HG02759 (cell line): Measurements from ENCODE around the gene PSME2.
A peak's percentile ranks its signal among the peaks of the same experiment; 100 is the strongest.

ENCODE experiments used
- ATAC-seq: cut with Tn5 transposase; IDR thresholded peaks from one replicate; pipeline ENCODE4 v1.9.1; 2021; ENCODE audit warnings: mild to moderate bottlenecking, moderate library complexity; ENCODE audit not compliant: unreplicated experiment

PSME2 gene, protein sequence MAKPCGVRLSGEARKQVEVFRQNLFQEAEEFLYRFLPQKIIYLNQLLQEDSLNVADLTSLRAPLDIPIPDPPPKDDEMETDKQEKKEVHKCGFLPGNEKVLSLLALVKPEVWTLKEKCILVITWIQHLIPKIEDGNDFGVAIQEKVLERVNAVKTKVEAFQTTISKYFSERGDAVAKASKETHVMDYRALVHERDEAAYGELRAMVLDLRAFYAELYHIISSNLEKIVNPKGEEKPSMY

DNA sequence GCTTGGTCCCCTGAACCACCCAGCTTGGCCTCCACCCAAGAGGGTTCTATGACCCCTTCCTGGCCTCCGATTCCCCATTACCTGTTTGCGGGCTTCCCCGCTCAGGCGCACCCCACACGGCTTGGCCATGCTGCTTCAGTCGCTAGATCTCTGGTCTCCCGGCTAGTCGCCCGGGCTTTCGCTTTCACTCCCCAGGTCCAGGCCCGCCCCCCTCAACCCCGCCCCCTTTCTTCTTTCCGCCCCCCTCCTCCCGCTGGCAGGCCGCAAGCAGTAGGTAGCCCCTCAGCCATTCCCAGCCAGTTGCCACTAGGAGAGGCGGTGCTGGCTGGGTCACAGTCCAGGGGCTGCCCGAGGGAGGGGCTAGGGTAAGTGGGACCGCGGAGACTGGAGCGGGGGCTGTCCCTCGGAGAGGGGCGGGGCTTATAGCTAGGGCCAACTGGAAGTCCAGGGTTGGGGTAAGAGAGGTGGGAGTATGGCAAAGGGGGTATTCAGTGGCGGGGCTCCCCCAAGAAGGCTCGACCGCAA is at the start of gene PSME2:
Gene PSME2 (minus strand): TSS at position 158 of the 525 bp plus-strand sequence. CDS start 29 bp downstream, at position 129.
- peak; percentile 58 for ATAC-seq

DNA sequence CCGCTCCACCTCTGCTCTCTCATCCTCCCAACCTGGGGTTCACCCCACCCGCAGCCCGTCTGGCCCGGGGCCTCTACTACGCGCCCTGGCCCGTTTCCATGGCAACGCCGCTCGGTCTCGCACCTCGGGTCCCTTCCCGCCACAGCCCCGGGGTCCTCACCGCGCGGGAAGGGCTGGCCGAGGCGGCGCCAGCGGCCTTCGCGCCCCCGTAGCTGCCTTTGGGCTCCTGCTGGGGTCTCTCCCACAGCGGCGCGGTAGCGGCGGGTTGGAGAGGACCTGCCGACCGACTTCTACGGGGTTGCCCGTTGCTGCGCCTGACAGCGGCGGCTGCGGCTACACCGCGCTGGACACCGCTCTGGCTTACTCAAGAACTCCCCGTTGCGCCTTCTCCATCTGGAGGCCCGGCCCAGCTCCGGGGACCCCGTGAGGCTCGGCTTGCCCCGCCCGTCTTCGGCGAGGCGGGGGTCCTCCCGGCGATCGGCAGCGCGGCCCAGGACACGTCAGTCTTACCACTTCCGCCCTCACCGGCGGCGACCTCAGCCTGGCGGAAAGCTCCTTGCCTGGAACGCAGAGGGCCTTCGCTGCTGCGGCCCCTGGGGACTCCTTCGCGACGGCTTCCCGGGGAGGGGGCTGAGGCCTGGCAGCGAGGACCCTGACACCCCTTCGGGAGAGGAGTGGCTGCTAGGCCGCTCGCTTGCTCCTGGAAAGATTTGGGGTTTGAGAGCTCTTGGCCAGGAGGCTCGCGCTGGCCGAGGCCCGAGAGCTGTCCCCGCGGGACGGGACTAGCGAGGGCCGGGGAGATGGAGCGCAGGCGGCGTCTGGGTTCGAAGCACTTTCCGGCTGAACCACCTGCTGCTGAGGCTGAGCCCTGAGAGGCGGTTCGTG is 49.0 kb upstream of the PSME2 start, which contains the start of gene TM9SF1:
Gene TM9SF1 (minus strand): TSS at position 256 of the 885 bp plus-strand sequence. CDS start 422 bp downstream, outside the sequence.
- peak; percentile 93 for ATAC-seq

DNA sequence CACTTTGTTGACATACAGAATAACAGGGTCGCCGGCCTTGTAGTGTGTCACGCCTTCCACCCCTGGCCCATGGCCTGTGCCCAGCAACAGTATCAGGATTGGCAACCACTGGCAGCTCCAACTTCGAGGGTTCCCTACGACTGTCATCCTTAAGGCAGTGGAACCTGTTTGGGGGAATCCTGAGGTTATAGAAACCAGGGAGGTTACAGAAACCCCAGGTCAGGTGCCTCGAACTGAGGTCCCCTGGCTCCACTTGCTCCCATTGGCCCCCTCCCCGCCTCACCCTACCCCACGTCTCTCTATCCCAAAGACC is 48.4 kb upstream of the PSME2 start:
- no peak for ATAC-seq

DNA sequence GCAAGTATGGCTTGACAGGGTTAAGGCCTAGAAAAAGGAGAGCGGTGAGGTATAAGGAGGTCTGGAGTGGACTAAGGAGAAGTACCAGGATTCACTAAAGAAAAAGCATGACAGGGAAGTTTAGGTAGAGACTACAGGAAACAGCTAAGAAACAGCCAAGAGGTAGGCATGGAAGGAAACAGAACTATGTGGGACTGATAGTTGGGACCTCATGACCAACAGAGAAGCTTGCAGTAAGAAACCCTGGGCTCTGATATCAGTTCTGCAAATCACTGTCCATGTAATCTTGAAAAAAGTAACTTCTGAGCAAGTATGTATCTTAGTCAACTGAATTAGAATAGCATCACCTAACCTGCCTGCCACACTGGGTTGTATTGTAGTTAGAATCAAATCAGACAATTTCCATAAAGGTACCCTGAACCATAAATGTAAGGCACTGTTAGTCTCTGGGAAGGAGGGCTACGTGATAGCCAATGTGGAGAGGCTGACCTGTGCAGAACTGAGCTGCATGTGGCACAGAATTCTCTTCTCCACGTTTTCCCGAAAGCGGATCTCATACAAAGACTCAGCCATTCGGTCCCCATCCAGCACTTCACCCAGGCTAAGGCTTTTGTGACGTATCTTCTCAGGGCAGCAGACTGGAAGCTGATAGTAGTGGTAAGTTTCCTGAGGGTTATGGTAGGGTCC is 47.9 kb upstream of the PSME2 start:
- no peak for ATAC-seq

DNA sequence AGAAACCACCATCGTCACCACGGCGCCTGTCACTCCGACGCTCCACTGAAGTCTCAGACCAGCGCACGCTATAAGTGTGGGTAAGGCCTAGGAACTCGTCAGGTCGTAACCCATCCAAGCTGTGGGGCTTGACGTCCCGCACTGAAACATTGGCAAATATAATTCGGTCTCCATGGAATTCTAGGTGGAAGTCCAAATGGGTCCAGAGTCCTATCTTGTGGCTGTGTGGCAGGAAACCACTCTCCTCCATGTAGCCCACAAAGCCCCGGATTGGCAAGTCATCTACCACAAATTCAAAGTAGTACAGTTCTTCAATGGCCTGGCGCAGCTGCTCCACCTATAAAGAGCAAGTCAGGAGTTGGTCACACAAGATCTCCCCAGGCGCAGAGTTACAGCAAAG is 46.5 kb upstream of the PSME2 start:
- ATAC-seq: no peak

DNA sequence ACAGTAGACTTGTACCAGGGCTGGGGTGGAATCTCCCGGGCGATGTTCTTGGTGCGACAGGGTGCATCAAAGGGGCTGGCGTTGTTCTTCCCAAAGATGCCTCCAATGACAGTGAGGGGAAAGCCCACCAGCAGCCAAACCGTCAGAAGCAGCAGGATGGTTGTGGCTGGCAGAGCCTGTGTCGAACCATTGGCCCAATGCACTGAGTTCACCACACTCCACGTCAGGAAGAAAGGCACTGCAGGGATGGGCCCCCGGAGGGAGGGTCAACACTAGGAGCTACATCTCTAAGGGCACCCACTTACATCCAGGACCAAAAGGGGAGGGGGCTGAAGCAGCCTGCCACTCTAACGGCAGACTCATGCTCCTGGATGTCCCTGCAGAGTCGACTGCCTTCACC is 44.0 kb upstream of the PSME2 start:
- no peak for ATAC-seq

DNA sequence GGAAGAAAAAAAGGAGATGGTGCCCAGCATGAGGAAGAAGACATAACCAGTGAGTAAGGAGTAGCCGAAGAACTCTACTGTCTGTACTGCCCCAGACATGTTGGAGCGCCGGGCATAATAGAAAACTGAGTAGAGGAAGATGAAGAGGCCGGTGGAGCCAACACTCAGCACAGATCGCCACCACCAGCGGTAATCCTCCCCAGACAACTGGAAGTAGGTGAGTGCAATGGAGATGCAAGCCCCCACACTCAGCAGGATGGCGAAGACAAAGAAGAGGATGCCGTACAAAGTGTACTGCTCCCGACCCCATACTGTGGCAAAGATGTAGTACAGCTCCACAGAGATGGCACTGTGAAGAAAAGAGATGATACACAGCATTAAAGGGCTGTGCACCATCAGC is 43.0 kb upstream of the PSME2 start:
- no peak for ATAC-seq

DNA sequence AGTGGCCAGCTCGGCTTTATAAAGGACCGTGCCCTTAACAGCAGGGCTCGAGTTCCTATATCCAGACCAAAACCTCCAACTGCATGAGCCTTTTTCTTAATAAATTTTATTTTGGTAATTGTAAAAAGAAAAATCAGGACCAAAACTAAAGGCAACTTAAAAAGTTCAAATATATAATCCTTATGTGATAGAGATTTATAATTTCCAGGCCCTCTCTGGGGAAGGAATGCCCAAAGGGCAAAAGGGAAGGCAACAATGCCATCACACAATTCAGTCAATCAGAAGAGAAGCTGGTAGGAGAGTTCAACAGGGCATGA is 42.6 kb upstream of the PSME2 start:
- no peak for ATAC-seq

DNA sequence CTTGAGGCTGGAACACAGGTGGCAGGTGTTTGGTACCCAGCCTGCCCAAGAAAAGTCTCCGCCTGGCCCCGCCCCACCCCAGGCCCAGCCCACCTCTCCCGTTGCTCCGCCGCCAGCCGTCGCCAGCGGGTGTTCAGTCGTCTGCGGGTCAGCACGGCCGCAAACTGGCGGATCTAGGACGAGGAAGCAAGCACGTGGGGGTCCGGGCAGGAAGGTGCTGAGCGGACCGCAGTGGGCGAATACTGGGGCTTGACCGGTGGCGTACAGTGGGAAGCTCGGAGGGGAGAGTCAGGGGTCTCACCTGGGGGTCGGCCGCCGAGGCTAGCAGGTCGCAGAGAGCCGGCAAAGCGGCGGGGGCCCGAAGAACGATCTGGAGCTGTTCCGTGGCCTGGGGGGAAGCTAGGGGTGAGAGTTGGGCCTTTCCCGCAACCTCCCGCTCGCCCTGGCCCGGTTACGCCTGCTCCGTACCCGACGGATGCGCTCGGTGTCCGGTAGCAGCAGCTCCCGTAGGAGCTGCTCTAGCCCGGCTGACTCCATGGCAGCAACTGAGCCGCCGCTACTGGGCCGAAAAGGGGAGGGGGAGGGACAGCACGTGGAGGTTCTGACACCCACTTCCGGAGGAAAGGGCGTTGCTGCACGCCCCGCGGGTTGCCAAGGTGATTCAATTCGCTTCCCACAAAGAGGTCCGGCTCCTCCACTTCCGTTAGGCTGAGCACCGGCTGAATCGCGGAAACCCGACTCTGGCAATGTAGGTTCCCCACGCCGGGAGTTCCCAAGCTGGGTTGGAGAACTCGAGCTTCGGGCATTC is 42.0 kb upstream of the PSME2 start, which contains the start of gene IPO4:
Gene IPO4 (minus strand): TSS at position 566 of the 808 bp plus-strand sequence. CDS start 29 bp downstream, at position 537.
- ATAC-seq: peak; percentile 93

DNA sequence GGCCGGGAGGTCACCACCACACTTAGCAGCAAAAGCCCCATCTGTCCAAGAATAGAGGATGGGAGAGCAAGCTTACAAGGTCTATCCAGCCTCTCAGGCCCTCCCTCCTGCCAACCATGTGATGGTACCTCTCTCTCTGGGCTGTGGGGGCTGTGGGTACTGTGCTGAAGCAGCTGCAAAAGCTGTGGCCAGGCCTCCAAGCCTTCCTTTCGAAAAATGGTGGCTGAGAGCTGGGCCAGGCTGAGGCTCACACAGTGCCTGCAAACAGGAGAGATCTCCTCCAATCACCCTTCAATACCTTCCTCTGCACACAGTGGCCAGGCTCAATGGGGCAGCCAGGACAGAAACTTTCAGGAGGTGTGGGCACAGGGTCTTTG is 41.1 kb upstream of the PSME2 start:
- no peak for ATAC-seq

DNA sequence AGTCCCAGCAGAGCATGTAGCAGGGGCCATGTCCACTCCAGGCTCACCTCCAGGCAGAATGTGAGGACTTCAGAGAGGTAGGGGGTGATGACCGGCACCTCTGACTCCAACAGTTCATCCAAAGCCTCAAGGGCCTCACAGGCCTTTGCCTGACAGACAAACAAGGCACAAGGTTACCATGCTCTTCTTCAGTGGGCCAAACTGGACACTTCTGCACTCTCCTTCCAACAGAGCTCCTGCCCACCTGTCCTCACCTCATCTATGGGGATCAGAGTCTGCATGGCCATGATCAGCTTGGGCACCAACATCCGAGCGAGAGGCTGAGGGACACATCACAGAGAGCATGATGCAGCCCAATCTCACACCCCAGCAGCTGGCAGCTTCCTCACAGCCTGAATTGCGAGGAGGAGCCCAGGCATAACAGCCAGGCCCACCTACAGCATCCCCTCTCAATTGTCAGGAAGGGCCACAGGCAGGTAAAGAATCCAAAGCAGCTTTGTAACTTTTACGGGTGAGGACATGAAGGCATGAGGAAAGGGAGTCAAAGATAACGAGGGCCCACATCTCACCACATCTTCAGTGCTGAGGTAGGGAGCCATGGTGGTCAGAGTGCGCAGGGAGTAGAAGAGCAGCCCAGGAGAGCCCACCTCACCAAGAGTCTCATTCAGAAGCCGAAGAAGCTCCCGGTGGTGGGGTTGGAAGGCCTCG is 40.6 kb upstream of the PSME2 start:
- no peak for ATAC-seq

DNA sequence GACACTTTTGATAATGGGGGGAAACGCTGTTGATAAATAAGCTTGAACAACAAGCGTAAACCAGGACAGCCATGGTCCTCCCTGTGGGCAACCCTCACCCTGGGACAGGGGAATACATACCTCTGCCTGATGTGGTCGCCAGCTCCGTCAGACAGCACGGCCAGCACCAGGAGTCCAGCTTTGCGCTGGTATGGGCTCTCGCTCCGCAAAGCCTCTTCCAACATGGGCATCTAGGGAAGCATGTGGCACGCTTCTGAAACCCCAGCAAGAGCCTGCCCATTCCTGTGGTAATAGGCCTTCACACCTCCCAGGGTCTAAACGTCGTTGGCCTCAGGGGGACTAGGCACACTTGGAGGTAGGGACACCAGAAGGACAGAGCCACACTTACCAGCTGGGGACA is 39.3 kb upstream of the PSME2 start:
- ATAC-seq: no peak

DNA sequence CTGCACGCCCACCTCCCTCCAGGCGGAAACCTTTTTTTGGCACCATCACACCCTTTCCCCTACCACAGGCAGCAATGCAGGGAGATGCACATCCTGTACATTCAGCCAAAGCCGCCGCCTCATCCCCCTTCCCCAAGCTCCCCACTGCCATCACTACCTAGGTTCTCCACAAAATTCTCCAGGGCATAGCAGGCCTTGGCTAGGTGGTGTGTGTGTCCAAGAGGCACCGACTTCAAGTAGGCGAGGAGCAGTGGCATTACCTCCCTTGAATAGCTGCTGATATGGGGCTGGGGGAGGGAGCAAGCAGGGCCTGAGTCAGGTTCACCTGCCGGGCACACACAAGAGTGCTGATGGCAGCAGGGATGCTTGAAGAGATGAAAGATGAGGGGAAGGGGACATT is 38.6 kb upstream of the PSME2 start:
- ATAC-seq: no peak

DNA sequence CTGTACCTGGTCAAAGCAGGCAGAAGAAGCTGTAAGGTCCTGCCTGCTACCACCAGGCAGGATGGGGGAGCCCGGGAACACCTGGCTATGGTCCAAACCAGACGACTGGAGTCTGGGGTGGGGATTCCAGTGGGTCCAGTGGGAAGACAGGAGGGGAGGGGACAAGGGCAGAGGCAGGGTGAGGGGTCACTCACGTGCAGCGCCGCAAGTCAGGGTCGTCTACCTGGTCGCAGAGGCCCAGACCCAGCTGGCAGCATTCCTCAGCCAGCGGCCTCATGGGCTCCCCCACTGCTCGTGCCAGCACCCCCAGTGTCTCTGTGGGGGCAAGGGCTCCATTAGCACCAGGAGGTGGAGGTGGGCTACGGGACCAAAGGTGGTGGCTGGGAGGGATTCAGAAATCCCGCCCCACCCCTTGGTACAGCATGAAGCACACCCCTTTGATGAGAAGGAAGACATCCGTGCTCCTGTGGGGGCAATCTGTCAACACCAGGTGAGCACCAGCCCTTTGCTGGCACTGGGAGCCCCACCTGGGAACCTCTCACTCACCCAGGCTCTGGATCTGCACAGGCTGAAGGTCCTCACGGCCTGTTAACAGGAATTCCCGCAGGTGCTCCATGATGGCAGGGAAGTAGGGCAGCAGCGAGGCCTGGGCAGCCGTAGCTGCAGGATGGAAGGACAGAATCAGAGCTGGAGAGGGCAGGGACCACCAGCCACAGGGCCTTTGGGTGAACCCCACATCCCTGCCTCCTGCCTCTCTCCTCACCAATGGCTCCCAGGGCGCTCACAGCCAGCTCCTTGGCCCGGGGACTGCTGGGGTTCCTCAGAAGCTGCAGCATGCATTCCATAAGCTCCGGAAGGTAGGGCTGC is 37.9 kb upstream of the PSME2 start:
- no peak for ATAC-seq

DNA sequence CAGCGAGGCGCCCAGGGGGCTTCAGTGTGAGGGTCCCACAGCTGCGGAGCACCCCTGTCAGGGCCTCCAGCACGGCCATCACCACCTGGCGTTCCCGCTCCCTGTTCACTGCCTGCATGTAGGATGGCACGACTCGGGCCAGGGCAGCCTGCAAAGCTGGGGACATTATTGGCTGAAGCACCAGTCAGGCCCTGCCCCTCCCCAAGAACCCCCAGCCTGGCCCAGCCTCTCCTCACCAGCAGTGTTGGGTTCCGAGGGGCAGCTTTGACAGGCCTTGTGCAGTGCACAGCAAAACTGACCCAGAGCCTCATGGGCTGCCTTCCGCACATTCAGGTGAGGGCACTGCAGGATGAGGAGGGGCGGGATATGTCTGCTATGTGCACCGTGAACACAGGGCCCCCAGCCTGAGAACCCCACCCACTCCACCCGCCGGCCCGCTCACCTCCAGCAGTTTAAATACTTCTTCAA is 36.6 kb upstream of the PSME2 start:
- ATAC-seq: no peak

DNA sequence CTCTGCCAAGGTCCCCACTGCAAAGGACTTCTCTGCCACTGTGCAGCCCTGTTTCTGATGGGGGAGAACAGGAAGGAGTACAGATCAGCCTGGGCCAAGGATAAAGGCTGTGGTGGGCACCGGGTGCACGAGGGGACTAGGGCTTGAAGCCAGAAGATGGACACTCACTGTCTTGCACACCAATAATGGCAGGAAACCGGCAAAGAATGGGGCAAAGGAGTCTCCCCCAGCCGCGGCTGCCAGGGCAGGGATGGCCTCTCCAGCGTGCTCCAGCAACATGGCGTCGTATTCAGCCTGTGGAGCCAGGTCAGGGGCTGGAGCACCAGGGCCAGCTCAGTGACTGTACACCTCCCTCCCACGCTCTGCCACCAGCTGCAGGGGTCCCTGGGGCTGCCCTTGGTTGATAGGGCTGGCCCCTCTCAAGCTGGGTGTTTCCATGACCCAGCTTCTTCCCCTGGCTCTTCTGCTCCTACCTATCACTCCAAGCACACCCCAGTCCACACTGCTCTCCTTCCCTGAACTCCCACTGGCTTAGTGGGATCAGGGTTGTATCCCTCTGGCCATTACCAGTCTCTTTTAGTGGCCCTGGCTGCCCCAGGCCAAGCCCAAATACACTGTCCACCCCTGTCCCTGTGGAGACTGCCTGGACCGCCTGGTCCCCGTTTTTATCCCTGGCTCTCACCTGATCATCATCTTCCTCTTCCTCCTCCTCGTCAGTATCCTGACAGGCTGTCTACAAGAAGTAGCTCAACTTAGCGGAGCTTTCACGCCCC is 35.9 kb upstream of the PSME2 start:
- ATAC-seq: no peak

DNA sequence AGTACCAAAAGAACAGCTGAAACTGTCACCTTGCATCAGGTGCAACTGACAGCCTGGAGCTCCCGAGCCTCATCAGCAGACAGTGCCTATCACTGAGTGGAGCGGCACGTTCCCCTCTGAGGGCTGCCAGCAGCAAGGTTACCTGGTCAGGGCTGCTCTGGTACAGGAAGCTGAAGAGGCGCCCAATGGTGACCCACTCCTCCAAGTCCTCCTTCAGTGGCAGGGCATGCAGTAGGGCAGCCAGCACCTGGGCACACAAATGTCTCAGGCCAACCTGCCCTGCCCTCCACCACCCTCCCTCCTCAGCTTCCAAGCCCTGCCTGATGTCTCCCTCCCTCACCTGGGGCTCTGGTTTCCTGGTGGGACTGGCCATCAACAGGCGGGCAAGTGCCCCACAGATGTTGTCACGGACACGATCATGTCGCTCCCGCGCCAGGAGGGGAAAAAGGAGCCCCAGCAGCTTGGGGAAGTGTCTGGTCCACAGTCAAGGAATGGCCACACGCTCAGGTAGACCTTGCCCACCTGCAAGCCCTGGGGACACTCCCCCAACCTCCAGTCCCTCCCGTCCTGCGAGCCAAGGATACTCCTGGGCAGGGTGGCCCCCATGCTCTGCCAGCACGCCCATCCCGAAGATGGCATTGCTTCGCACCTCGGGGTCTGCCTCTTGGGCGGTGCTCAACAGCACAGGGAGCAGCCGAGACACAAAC is 35.1 kb upstream of the PSME2 start:
- ATAC-seq: no peak
